Measurements from ENCODE around the gene PHLDA2. TPM values are rescaled to one million over a fixed set of nuclear protein-coding genes. Genes with fewer than 3 reads are reported as not detected.

Gene PHLDA2
- total and polyA plus RNA-seq, 9 of the 15 experiments (the other 6 are each of a cell fraction or from before 2014, with no cell fraction given), result 0.43 to 42.4 (median 4.7) TPM

DNA sequence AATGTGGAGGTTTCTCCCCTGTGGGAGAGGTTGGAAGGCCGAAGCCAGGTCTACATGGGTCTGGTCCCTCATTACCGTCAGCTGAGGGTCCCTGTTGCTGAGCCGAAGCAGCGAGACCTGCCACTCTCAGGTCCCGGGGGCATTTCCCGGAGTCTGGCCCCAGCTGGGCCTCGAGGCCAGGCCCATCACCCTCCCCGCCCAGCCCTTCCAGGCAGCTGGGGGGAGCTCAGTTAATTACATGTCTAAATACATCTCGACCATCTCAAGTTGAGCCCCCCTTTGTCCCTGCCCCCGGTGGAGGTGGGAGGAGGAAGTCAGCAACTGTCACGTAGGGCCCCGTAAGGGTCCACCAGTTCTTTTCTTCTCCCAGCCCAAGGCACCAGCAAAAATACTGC lies 47.2 kb downstream of the PHLDA2 start:
- ATAC-seq (no peak), DNase-seq (ENCODE audit: extremely low read depth in 1 of 4, low spot score in 3 of 4) (no peak), FAIRE-seq (no peak)
- Histone ChIP-seq H3K9me3 (replicated peaks; ENCODE audit: control insufficient read depth, insufficient read depth, low read depth, low read length) (peaks cover 6% of the 10 kb centered on the region), H3K9me1 (ENCODE audit: control insufficient read depth, insufficient read depth, low read length) (no peaks in the 10 kb centered on the region), H2AFZ (ENCODE audit: low read depth, low read length) (no peak overlapping the region), H3K27ac (ENCODE audit: extremely low read depth, low read depth, low read length) (no peak overlapping the region), H3K27me3 (ENCODE audit: control insufficient read depth in 2 of 2, insufficient read depth in 2 of 2, low read length in 2 of 2) (0 out of 5 replicates have a peak, but pooled peaks cover 0 to 9% of the 10 kb centered on the region in 2 experiments), H3K9ac (ENCODE audit: insufficient read depth in 1 of 2, low read depth in 2 of 2, low read length in 2 of 2) (no peak overlapping the region), H3K4me3 (no peak overlapping the region), H3K79me2 (ENCODE audit: control insufficient read depth, insufficient read depth, low read length) (no peaks in the 10 kb centered on the region), H3K4me1 (replicated peaks in 1 of 2; ENCODE audit: control insufficient read depth in 2 of 2, insufficient read depth in 2 of 2, low read length in 2 of 2) (peaks cover 12 to 53% of the 10 kb centered on the region in 2 experiments; a peak in 4 of 5 replicates), H3K4me2 (ENCODE audit: insufficient read depth, low read length) (no peak overlapping the region), H4K20me1 (replicated peaks; ENCODE audit: control insufficient read depth, insufficient read depth, low read length) (no peaks in the 10 kb centered on the region), H3K36me3 (ENCODE audit: control insufficient read depth, insufficient read depth, low read length) (no peaks in the 10 kb centered on the region)
- in situ Hi-C loops (cut with MboI), result no loop called here
- ChIA-PET CTCF (ENCODE audit: low intra/inter-chr PET ratio) (interaction anchor here (0.7 kb wide), 1 partner anchor 98 kb away, joined by 3 read pairs; no protein-coding TSS in a partner anchor), POLR2A (interaction anchor here (1.1 kb wide), 1 partner anchor 14 kb away, joined by 5 read pairs; no protein-coding TSS in a partner anchor)
- no TSS peak for BruUV-seq (replicated peaks)
- 46% methylated on average over 11 of the region's 12 CpGs for WGBS (ENCODE audit: insufficient coverage, low coverage, missing lambda C conversion rate)
- intact Hi-C loops (cut with micrococcal nuclease), result loop anchor here (2.0 to 10.0 kb wide), 2 partner anchors 13 to 317 kb away; no protein-coding TSS in a partner anchor
- no peak for TF ChIP-seq FOXP1 (CRISPR knock-in tag; IDR thresholded peaks at IDR 0.05)
- TF ChIP-seq, protein P1, sequence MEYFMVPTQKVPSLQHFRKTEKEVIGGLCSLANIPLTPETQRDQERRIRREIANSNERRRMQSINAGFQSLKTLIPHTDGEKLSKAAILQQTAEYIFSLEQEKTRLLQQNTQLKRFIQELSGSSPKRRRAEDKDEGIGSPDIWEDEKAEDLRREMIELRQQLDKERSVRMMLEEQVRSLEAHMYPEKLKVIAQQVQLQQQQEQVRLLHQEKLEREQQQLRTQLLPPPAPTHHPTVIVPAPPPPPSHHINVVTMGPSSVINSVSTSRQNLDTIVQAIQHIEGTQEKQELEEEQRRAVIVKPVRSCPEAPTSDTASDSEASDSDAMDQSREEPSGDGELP (CRISPR knock-in tag; IDR thresholded peaks at IDR 0.05; ENCODE audit: borderline replicate concordance), result 0 out of 2 replicates have a peak, but pooled peaks have one; percentile 9

All from K562 (cell line).